SIG-M5 treated with dmso at 0.1 percent for 504 hours (cell line): Measurements from ENCODE around the gene SIGLEC11.

ENCODE experiments used
- DNase-seq: peaks from one replicate; lab custom pipeline; 2025; ENCODE audit not compliant: unreplicated experiment; lab: John Stamatoyannopoulos, UW

SIGLEC11 gene

GRCh38 chr19:49907745-49908446, 53.1 kb downstream of the SIGLEC11 start:
- DNase-seq: no peak

DNA sequence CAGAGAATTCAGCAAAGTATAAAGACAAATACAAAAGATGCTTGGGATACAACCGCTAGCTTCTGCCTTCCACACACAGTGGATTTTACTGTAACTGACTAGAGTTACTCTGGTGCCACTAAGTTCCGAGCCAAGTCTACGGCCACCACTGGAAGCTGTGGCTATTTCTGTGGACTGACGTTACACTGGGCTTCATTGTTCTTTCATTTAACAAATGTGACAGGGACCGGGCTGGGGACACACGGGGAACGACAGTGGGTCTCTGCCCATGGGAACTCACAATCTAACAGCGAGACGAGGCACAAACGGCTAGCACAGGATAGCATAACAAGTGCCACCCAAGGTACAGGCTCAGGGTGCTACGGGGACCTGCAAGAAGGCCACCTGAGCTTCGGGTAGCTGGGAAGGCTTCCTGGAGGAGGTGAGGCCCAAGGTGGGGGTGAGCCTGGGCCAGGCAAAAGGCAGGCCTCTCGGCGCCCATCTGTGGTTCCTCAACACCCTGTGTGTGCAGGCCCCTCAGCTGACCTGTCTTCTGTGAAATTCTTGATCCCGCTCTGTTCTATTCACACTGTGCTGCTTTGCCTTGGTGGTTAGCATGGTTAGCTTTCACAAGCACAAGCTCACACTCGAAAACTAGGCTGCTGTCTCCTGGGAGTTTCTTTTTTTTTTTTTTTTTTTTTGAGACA, 54.0 kb downstream of the SIGLEC11 start:
- DNase-seq: no peak

DNA sequence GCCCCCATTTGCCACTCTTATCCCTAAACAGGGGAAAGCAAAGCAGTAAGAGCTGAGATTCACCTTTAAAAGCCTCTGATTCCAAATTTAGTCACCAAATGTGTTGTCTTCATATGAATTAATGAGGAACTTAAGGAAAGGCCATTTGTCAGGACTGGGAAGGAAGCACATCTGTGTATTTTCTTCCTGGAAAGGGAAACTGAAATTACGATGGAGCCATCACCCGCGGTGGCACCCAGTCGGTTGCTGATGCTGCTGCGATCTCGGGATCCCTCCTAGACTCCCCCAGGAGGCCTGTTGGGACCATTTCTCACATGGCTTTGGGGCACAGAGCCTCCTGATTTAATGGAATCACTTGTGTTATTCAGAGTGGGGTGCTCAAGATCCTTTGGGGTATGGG, 56.8 kb downstream of the SIGLEC11 start:
- DNase-seq: no peak
